CD14-positive monocyte (primary cell): ENCODE data around the gene KLHL14. TPM values are rescaled to one million over a fixed set of nuclear protein-coding genes. Genes with fewer than 3 reads are reported as not detected.

Source experiments
- DNase-seq, 3 donors: peaks; one replicate each; pipeline ENCODE4 v3.0.0-alpha.2; 2011 to 2022
- H2AFZ ChIP-seq: 2 replicates; pipeline ENCODE4 v1.6.0; 2012; ENCODE audit warnings: mild to moderate bottlenecking, low read depth, low read length, inconsistent platforms; ENCODE audit not compliant: insufficient read depth, poor library complexity, severe bottlenecking
- H3K27ac ChIP-seq, 2 donors: 1 replicate in 1 of 2; 2 replicates in 1 of 2; pipeline ENCODE4 v1.5.1; 2012 to 2013; ENCODE audit warnings: low read length in 2 of 2, control low read depth in 1 of 2, inconsistent platforms in 1 of 2, low read depth in 1 of 2, mild to moderate bottlenecking in 1 of 2
- H3K27me3 ChIP-seq, 2 donors: one replicate each; pipeline versions ENCODE4 v1.6.0 to v1.6.1; 2011 to 2013; ENCODE audit warnings: low read length in 2 of 2; ENCODE audit not compliant: control insufficient read depth in 2 of 2, insufficient read depth in 2 of 2
- H3K36me3 ChIP-seq, 2 donors: replicated peaks in 1 of 2; 1 replicate in 1 of 2; 2 replicates in 1 of 2; pipeline versions ENCODE4 v1.5.1 to v1.6.1; 2012 to 2013; ENCODE audit warnings: low read length in 2 of 2, control low read depth in 1 of 2, inconsistent platforms in 1 of 2, mild to moderate bottlenecking in 1 of 2; ENCODE audit not compliant: insufficient read depth in 2 of 2, control insufficient read depth in 1 of 2
- H3K4me1 ChIP-seq, 2 donors: 1 replicate in 1 of 2; 2 replicates in 1 of 2; pipeline versions ENCODE4 v1.5.1 to v1.6.1; 2012 to 2013; ENCODE audit warnings: low read length in 2 of 2, control low read depth in 1 of 2, inconsistent platforms in 1 of 2, mild to moderate bottlenecking in 1 of 2, moderate library complexity in 1 of 2; ENCODE audit not compliant: insufficient read depth in 2 of 2, control insufficient read depth in 1 of 2
- H3K4me2 ChIP-seq: replicated peaks from 2 replicates; pipeline ENCODE3; 2012; ENCODE audit warnings: low read length, moderate library complexity, mild to moderate bottlenecking; ENCODE audit not compliant: poor library complexity, severe bottlenecking; ENCODE audit errors: extremely low read depth
- H3K4me3 ChIP-seq, 3 experiments: fragments of 200-600 bp in 1 of 3; sonication (generic) in 1 of 3; replicated peaks in 1 of 3; 1 replicate in 2 of 3; 2 replicates in 1 of 3; pipeline ENCODE4 v1.5.1; 2011 to 2013; ENCODE audit warnings: low read length in 3 of 3, mild to moderate bottlenecking in 3 of 3, control low read depth in 2 of 3, low read depth in 2 of 3, inconsistent platforms in 1 of 3, moderate library complexity in 1 of 3
- H3K79me2 ChIP-seq: 2 replicates; pipeline ENCODE4 v1.6.0; 2012; ENCODE audit warnings: mild to moderate bottlenecking, control low read depth, inconsistent platforms, low read length, moderate library complexity; ENCODE audit not compliant: insufficient read depth
- H3K9ac ChIP-seq: 2 replicates; pipeline ENCODE4 v1.6.0; 2017; ENCODE audit warnings: low read length, mild to moderate bottlenecking; ENCODE audit not compliant: insufficient read depth, poor library complexity, severe bottlenecking
- H3K9me3 ChIP-seq, 2 donors: replicated peaks in 1 of 2; 1 replicate in 1 of 2; 2 replicates in 1 of 2; pipeline versions ENCODE4 v1.5.1 to v1.6.1; 2012 to 2013; ENCODE audit warnings: low read length in 2 of 2, control low read depth in 1 of 2; ENCODE audit not compliant: control insufficient read depth in 1 of 2, insufficient read depth in 1 of 2
- H4K20me1 ChIP-seq: 2 replicates; pipeline ENCODE4 v1.6.0; 2012; ENCODE audit warnings: mild to moderate bottlenecking, low read length, control low read depth, moderate library complexity; ENCODE audit not compliant: insufficient read depth
- H3K27ac Mint-ChIP-seq, 7 donors: one replicate each; pipeline ENCODE4 v1.8.0; 2020; ENCODE audit warnings: mild to moderate bottlenecking in 7 of 7, mixed read lengths in 7 of 7, moderate library complexity in 6 of 7, inconsistent platforms in 2 of 7
- H3K27me3 Mint-ChIP-seq, 3 donors: one replicate each; pipeline ENCODE4 v1.8.0; 2021 to 2022; ENCODE audit warnings: low read depth in 3 of 3, mild to moderate bottlenecking in 3 of 3, mixed read lengths in 3 of 3, moderate library complexity in 3 of 3, inconsistent platforms in 1 of 3
- H3K36me3 Mint-ChIP-seq, 2 donors: one replicate each; pipeline ENCODE4 v1.8.0; 2020; ENCODE audit warnings: mixed read lengths in 2 of 2, inconsistent platforms in 1 of 2, mild to moderate bottlenecking in 1 of 2
- H3K4me1 Mint-ChIP-seq: one replicate; pipeline ENCODE4 v1.8.0; 2020; ENCODE audit warnings: mild to moderate bottlenecking, mixed read lengths
- H3K4me3 Mint-ChIP-seq, 2 donors: one replicate each; pipeline ENCODE4 v1.8.0; 2020; ENCODE audit warnings: mild to moderate bottlenecking in 2 of 2, mixed read lengths in 2 of 2, moderate library complexity in 1 of 2
- H3K9me3 Mint-ChIP-seq, 7 donors: one replicate each; pipeline ENCODE4 v1.8.0; 2020 to 2022; ENCODE audit warnings: mixed read lengths in 7 of 7, mild to moderate bottlenecking in 6 of 7, moderate library complexity in 6 of 7, inconsistent platforms in 2 of 7
- CTCF ChIP-seq: fragments of 200-600 bp; IDR thresholded peaks from one replicate; pipeline ENCODE4 v1.8.0; 2022; ENCODE audit warnings: antibody characterized with exemption, mild to moderate bottlenecking
- WGBS: methylation state at CpG from one replicate; pipeline ENCODE4 v1.1.5; 2013; ENCODE audit warnings: missing lambda C conversion rate; ENCODE audit not compliant: insufficient coverage; 5-methylcytosine and 5-hydroxymethylcytosine counted together
- intact Hi-C, 2 donors: fragments of 100-400 bp; cut with micrococcal nuclease; formaldehyde crosslinking; loops; one replicate each; pipeline versions ENCODE4 v1.15.0 to v1.15.1; 2023
- polyA plus RNA-seq, 3 donors: library from polyadenylated mRNA; depleted of rRNA in 1 of 3; unstranded in 2 of 3; stranded (reverse) in 1 of 3; fragments of 300-500 nt in 2 of 3; fragments of >200 nt in 1 of 3; fragmentation: Illumina TruSeq in 2 of 3; gene quantifications; 1 replicate in 2 of 3; 2 replicates in 1 of 3; pipeline ENCODE4 v1.2.3, GENCODE V29; 2012 to 2021

Gene KLHL14
- polyA plus RNA-seq, 3 donors: 0.08 TPM; not detected in 2

- H3K27me3 Mint-ChIP-seq: peaks cover 24 to 32% (median 31%) of the 10 kb centered on the region in 3 donors
- no peak overlapping the region for H3K4me3 Mint-ChIP-seq
Measured at GRCh38 chr18:32776561-32776960, 3.7 kb upstream of the KLHL14 start.

GRCh38 chr18:32775628-32776027 lies 2.8 kb upstream of the KLHL14 start:
- H3K27me3 Mint-ChIP-seq: peaks cover 33 to 42% (median 38%) of the 10 kb centered on the region in 3 donors
- no peak overlapping the region for H3K4me3 Mint-ChIP-seq
- H3K27ac Mint-ChIP-seq: no peak overlapping the region
- Histone ChIP-seq H3K4me1 (no peaks in the 10 kb centered on the region), H3K27me3 (peaks cover 29 to 41% of the 10 kb centered on the region in 2 donors), H3K9me3 (no peaks in the 10 kb centered on the region), H4K20me1 (no peaks in the 10 kb centered on the region), H3K9ac (no peak overlapping the region), H2AFZ (no peak overlapping the region), H3K4me2 (no peak overlapping the region), H3K4me3 (no peak overlapping the region), H3K27ac (no peak overlapping the region), H3K36me3 (no peaks in the 10 kb centered on the region), H3K79me2 (no peaks in the 10 kb centered on the region)
- TF ChIP-seq CTCF: no peak
- no peaks in the 10 kb centered on the region for H3K36me3 Mint-ChIP-seq
- WGBS: no CpG with 5 or more reads among the region's 6 CpGs
- no peak for DNase-seq
- H3K9me3 Mint-ChIP-seq: peaks cover 0 to 7% (median 2%) of the 10 kb centered on the region in 7 donors
- H3K4me1 Mint-ChIP-seq: no peaks in the 10 kb centered on the region
- intact Hi-C loops: no loop called here

More at GRCh38 chr18:32776561-32776960, 3.7 kb upstream of the KLHL14 start:
- no peaks in the 10 kb centered on the region for H3K4me1 Mint-ChIP-seq
- Histone ChIP-seq H3K79me2 (no peaks in the 10 kb centered on the region), H4K20me1 (no peaks in the 10 kb centered on the region), H3K9ac (no peak overlapping the region), H3K4me3 (no peak overlapping the region), H3K27me3 (peaks cover 24 to 31% of the 10 kb centered on the region in 2 donors), H3K4me1 (no peaks in the 10 kb centered on the region), H3K9me3 (no peaks in the 10 kb centered on the region), H3K4me2 (no peak overlapping the region), H3K27ac (no peak overlapping the region), H3K36me3 (no peaks in the 10 kb centered on the region), H2AFZ (no peak overlapping the region)
- no peak for DNase-seq
- intact Hi-C loops: no loop called here
- no peaks in the 10 kb centered on the region for H3K36me3 Mint-ChIP-seq
- H3K9me3 Mint-ChIP-seq: peaks cover 0 to 5% (median 2%) of the 10 kb centered on the region in 7 donors
- no peak overlapping the region for H3K27ac Mint-ChIP-seq
- no CpG with 5 or more reads among the region's 2 CpGs for WGBS
- TF ChIP-seq CTCF: no peak
